Measurements from ENCODE around the gene FAM90A1.
"Not testable (repeated sequence)": the region's sequence is repeated elsewhere in the genome, so short reads cannot be mapped to it uniquely, and the experiment has no call there.

FAM90A1 gene

GRCh38 chr12:8226992-8227731 lies at the start of gene FAM90A1:
TSS of gene FAM90A1 (minus strand) at chr12:8227618. CDS start at chr12:8224832, 2,786 bp downstream.
- DNase-seq = peak; percentile 42 to 53 (median 48)

- DNase-seq = not testable (repeated sequence)
These were observed 49.0 kb upstream of the FAM90A1 start for GRCh38 chr12:8276397-8276796.

GRCh38 chr12:8266706-8267105 lies 39.3 kb upstream of the FAM90A1 start:
- DNase-seq = peak; percentile 67 to 82 (median 82)

- DNase-seq = not testable (repeated sequence)
These were observed 36.8 kb upstream of the FAM90A1 start for GRCh38 chr12:8264236-8264635.

GRCh38 chr12:8261111-8261554 lies 33.7 kb upstream of the FAM90A1 start:
- not testable (repeated sequence) for DNase-seq

GRCh38 chr12:8256356-8256755 lies 28.9 kb upstream of the FAM90A1 start:
- not testable (repeated sequence) for DNase-seq

- DNase-seq = not testable (repeated sequence)
These were observed 27.3 kb upstream of the FAM90A1 start for GRCh38 chr12:8254705-8255104.

- not testable (repeated sequence) for DNase-seq
These were observed 24.8 kb upstream of the FAM90A1 start for GRCh38 chr12:8252056-8252818.

- not testable (repeated sequence) for DNase-seq
These were observed 24.2 kb upstream of the FAM90A1 start for GRCh38 chr12:8251616-8252015.

- peak; percentile 66 to 87 (median 70) for DNase-seq
These were observed 19.6 kb upstream of the FAM90A1 start for GRCh38 chr12:8246941-8247535.

- DNase-seq = peak in 2 of 3 donors; percentile 19 to 38
These were observed 16.3 kb upstream of the FAM90A1 start for GRCh38 chr12:8243682-8244161.

GRCh38 chr12:8242880-8243681 lies 15.7 kb upstream of the FAM90A1 start:
- peak; percentile 94 to 98 (median 97) for DNase-seq

GRCh38 chr12:8242622-8242879 lies 15.1 kb upstream of the FAM90A1 start:
- not testable (repeated sequence) for DNase-seq

- peak; percentile 28 to 47 (median 39) for DNase-seq
These were observed 14.7 kb upstream of the FAM90A1 start for GRCh38 chr12:8241917-8242621.

- DNase-seq = not testable (repeated sequence)
These were observed 13.1 kb upstream of the FAM90A1 start for GRCh38 chr12:8240340-8241114.

- not testable (repeated sequence) for DNase-seq
These were observed 9.6 kb upstream of the FAM90A1 start for GRCh38 chr12:8237031-8237430.

GRCh38 chr12:8235316-8236157 lies 8.1 kb upstream of the FAM90A1 start:
- DNase-seq = not testable (repeated sequence)

GRCh38 chr12:8234746-8235145 lies 7.3 kb upstream of the FAM90A1 start:
- DNase-seq = not testable (repeated sequence)

GRCh38 chr12:8233935-8234495 lies 6.6 kb upstream of the FAM90A1 start:
- not testable (repeated sequence) for DNase-seq

Measured in suppressor macrophage treated with lipopolysaccharide for 1 hour (primary cell).